Measurements from ENCODE around the gene HNRNPC. TPM values are rescaled to one million over a fixed set of nuclear protein-coding genes. Genes with fewer than 3 reads are reported as not detected.
A peak's percentile ranks its signal among the peaks of the same experiment; 100 is the strongest.

Gene HNRNPC
- polyA plus RNA-seq, 2 of the 4 experiments (the other 2 are of a cell fraction): 1,057 to 1,069 TPM

DNA sequence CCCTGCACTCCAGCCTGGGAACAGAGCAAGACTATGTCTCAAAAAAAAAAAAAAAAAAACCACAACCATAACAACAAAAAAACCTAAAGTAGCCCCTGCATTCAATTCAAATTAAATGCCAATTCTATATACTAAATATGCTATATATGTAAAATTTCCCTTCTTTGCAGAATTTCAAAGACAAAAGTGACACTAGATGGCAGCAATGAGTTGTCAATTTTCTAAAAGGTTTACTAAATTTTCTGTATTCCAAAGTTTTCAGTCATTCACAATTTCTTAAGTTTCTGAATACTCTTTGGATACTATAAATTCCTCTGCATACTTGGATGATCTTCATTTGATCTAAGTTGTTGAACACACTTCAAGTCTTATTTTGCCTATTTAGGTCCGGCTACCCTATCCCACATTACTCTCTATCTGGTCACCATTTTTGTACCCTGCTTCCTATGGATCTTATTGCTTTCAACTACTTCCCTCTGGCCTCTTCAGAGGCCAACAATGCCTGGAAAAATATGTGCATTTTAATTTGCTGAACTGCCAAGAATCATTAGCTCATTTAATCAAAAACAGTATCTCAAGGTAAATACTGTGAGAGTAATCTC is 27.9 kb downstream of the HNRNPC start (continued):
- TF ChIP-seq, protein P1, sequence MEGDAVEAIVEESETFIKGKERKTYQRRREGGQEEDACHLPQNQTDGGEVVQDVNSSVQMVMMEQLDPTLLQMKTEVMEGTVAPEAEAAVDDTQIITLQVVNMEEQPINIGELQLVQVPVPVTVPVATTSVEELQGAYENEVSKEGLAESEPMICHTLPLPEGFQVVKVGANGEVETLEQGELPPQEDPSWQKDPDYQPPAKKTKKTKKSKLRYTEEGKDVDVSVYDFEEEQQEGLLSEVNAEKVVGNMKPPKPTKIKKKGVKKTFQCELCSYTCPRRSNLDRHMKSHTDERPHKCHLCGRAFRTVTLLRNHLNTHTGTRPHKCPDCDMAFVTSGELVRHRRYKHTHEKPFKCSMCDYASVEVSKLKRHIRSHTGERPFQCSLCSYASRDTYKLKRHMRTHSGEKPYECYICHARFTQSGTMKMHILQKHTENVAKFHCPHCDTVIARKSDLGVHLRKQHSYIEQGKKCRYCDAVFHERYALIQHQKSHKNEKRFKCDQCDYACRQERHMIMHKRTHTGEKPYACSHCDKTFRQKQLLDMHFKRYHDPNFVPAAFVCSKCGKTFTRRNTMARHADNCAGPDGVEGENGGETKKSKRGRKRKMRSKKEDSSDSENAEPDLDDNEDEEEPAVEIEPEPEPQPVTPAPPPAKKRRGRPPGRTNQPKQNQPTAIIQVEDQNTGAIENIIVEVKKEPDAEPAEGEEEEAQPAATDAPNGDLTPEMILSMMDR (IDR thresholded peaks at IDR 0.05): peak; percentile 53
- TF ChIP-seq FOSL2 (IDR thresholded peaks at IDR 0.05): no peak
- TF ChIP-seq FOSL2 (CRISPR knock-in tag; IDR thresholded peaks at IDR 0.05): no peak
- no peak for TF ChIP-seq POLR2AphosphoS2 (conservative IDR thresholded peaks at IDR 0.05; ENCODE audit: low read length)
- no peak for TF ChIP-seq MYC (IDR thresholded peaks at IDR 0.05; ENCODE audit: borderline replicate concordance, low read length)
- no peak for TF ChIP-seq TFCP2L1 (CRISPR knock-in tag; IDR thresholded peaks at IDR 0.05)
- TF ChIP-seq ESRRA (IDR thresholded peaks at IDR 0.05; ENCODE audit: borderline replicate concordance, low read length): no peak
- peak; percentile 11 to 42; a peak in 1 of 5 replicates for TF ChIP-seq RAD21 (conservative IDR thresholded peaks at IDR 0.05 in 1 of 2, IDR thresholded peaks at IDR 0.05 in 1 of 2)
- TF ChIP-seq NFE2L2 (conservative IDR thresholded peaks at IDR 0.05; ENCODE audit: low read length): no peak
- TF ChIP-seq, protein P2, sequence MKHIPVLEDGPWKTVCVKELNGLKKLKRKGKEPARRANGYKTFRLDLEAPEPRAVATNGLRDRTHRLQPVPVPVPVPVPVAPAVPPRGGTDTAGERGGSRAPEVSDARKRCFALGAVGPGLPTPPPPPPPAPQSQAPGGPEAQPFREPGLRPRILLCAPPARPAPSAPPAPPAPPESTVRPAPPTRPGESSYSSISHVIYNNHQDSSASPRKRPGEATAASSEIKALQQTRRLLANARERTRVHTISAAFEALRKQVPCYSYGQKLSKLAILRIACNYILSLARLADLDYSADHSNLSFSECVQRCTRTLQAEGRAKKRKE (CRISPR knock-in tag; IDR thresholded peaks at IDR 0.05; ENCODE audit: low read depth): no peak
- no peak for TF ChIP-seq CHD4 (IDR thresholded peaks at IDR 0.05; ENCODE audit: borderline replicate concordance)
- no peak for TF ChIP-seq EHMT2 (IDR thresholded peaks at IDR 0.05; ENCODE audit: low read depth)
- no peak for TF ChIP-seq GATA3 (IDR thresholded peaks at IDR 0.05; ENCODE audit: borderline replicate concordance)
- TF ChIP-seq, protein P3, sequence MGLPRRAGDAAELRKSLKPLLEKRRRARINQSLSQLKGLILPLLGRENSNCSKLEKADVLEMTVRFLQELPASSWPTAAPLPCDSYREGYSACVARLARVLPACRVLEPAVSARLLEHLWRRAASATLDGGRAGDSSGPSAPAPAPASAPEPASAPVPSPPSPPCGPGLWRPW (IDR thresholded peaks at IDR 0.05): no peak
- no peak for TF ChIP-seq MAZ (IDR thresholded peaks at IDR 0.05; ENCODE audit: borderline replicate concordance, low read depth, low read length)
- TF ChIP-seq JUN (IDR thresholded peaks at IDR 0.05): no peak

DNA sequence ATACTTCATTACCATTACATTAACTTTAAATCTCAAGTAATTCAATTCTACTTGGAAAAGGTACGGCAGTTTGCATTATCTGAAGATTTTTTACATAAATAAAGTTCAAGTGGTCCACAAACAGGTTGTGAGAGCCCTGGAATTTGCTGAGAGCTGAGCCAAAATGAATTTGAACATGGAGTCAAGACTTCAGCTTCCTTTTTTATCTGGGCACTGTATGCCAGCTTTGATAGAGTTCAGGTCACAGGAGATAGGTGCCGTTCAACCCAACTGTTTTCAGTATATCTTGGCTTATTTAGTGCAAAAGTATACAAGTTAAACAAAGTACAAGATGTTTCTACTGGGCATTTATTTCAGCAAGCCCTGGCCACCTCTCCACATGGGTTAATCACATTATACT is 28.8 kb downstream of the HNRNPC start:
- POLR2A ChIA-PET: no interaction called here
- CTCF ChIA-PET: interaction anchor here (0.6 to 1.6 kb wide), 7 partner anchors 9 to 237 kb away, joined by 3 to 8 read pairs (median 3); partner anchors contain the start of gene TOX4
- DNase-seq (ENCODE audit: low read depth in 1 of 2, low spot score in 1 of 2) (no peak), ATAC-seq (no peak), FAIRE-seq (no peak)
- Histone ChIP-seq H3K9me3 (no peaks in the 10 kb centered on the region), H3K4me3 (no peak overlapping the region), H3K27ac (no peak overlapping the region), H3K4me1 (peaks cover 63% of the 10 kb centered on the region; the same call in 2 of the 3 replicates), H3K4me2 (no peak overlapping the region)
- 81% methylated on average over 2 of the region's 2 CpGs for WGBS (ENCODE audit: missing lambda C conversion rate)
- TF ChIP-seq, protein P2 (CRISPR knock-in tag; IDR thresholded peaks at IDR 0.05; ENCODE audit: low read depth): no peak
- TF ChIP-seq KDM1A (IDR thresholded peaks at IDR 0.05; ENCODE audit: low read depth) (no peak), HDAC2 (IDR thresholded peaks at IDR 0.05) (no peak), RAD21 (conservative IDR thresholded peaks at IDR 0.05 in 1 of 2, IDR thresholded peaks at IDR 0.05 in 1 of 2) (no peak), EHF (CRISPR knock-in tag; IDR thresholded peaks at IDR 0.05) (no peak), ZFP36 (IDR thresholded peaks at IDR 0.05; ENCODE audit: borderline replicate concordance, partially characterized antibody) (no peak)
- TF ChIP-seq, protein P4, sequence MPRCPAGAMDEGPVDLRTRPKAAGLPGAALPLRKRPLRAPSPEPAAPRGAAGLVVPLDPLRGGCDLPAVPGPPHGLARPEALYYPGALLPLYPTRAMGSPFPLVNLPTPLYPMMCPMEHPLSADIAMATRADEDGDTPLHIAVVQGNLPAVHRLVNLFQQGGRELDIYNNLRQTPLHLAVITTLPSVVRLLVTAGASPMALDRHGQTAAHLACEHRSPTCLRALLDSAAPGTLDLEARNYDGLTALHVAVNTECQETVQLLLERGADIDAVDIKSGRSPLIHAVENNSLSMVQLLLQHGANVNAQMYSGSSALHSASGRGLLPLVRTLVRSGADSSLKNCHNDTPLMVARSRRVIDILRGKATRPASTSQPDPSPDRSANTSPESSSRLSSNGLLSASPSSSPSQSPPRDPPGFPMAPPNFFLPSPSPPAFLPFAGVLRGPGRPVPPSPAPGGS (IDR thresholded peaks at IDR 0.05): no peak
- TF ChIP-seq, protein P5, sequence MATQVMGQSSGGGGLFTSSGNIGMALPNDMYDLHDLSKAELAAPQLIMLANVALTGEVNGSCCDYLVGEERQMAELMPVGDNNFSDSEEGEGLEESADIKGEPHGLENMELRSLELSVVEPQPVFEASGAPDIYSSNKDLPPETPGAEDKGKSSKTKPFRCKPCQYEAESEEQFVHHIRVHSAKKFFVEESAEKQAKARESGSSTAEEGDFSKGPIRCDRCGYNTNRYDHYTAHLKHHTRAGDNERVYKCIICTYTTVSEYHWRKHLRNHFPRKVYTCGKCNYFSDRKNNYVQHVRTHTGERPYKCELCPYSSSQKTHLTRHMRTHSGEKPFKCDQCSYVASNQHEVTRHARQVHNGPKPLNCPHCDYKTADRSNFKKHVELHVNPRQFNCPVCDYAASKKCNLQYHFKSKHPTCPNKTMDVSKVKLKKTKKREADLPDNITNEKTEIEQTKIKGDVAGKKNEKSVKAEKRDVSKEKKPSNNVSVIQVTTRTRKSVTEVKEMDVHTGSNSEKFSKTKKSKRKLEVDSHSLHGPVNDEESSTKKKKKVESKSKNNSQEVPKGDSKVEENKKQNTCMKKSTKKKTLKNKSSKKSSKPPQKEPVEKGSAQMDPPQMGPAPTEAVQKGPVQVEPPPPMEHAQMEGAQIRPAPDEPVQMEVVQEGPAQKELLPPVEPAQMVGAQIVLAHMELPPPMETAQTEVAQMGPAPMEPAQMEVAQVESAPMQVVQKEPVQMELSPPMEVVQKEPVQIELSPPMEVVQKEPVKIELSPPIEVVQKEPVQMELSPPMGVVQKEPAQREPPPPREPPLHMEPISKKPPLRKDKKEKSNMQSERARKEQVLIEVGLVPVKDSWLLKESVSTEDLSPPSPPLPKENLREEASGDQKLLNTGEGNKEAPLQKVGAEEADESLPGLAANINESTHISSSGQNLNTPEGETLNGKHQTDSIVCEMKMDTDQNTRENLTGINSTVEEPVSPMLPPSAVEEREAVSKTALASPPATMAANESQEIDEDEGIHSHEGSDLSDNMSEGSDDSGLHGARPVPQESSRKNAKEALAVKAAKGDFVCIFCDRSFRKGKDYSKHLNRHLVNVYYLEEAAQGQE (IDR thresholded peaks at IDR 0.05): no peak
